K562 (cell line): ENCODE results near the gene MOSPD3. TPM values are rescaled to one million over a fixed set of nuclear protein-coding genes. Genes with fewer than 3 reads are reported as not detected.

Experiments used
- ATF2 ChIP-seq: sonication (generic); formaldehyde crosslinking; IDR thresholded peaks from 2 replicates; pipeline ENCODE4 v1.8.1; 2022; ENCODE audit warnings: missing genetic modification reagents
- ATF7 ChIP-seq: fragments of 450-650 bp; IDR thresholded peaks from 2 replicates; pipeline ENCODE4 v1.7.1; 2014; ENCODE audit warnings: mild to moderate bottlenecking, moderate library complexity
- SFPQ ChIP-seq: fragments of 200-400 bp; formaldehyde crosslinking; IDR thresholded peaks from 2 replicates; pipeline ENCODE4 v1.6.1; 2017; ENCODE audit warnings: mild to moderate bottlenecking, low read depth, low read length, moderate library complexity
- TGIF2 ChIP-seq: sonication (generic); formaldehyde crosslinking; IDR thresholded peaks from 2 replicates; pipeline ENCODE4 v1.8.1; 2022; ENCODE audit warnings: mild to moderate bottlenecking, missing genetic modification reagents, moderate library complexity
- ZNF57 ChIP-seq: fragments of 450-650 bp; formaldehyde crosslinking; IDR thresholded peaks from 2 replicates; pipeline ENCODE4 v1.4.0; 2020; ENCODE audit warnings: mild to moderate bottlenecking, moderate library complexity
- polyA plus RNA-seq, 8 experiments: library from polyadenylated mRNA; depleted of rRNA in 4 of 8; stranded (reverse) in 5 of 8; unstranded in 3 of 8; fragments of >200 nt; fragmentation: Nextera tagmentation in 2 of 8; fragmentation: Illumina TruSeq in 1 of 8; extraction: Ambion mirVana in 2 of 8; extraction: Trizol in 1 of 8; gene quantifications; 2 replicates each; pipeline versions ENCODE4 v1.2.1 to v1.2.3, GENCODE V29; 2011 to 2014; ENCODE audit warnings: inconsistent platforms in 1 of 8, missing spikeins in 1 of 8
- total RNA-seq, 7 experiments: library from RNA; depleted of rRNA in 6 of 7; stranded (reverse); fragments of >200 nt in 6 of 7; fragmentation: Illumina TruSeq in 2 of 7; extraction: Trizol in 2 of 7; gene quantifications; 2 replicates each; pipeline versions ENCODE4 v1.2.1 to v1.2.3, GENCODE V29; 2011 to 2021; ENCODE audit warnings: low replicate concordance in 1 of 7

The MOSPD3 gene
- total and polyA plus RNA-seq, 9 of the 15 experiments (the other 6 are each of a cell fraction or from before 2014, with no cell fraction given): 1.4 to 32.1 (median 7.3) TPM

GRCh38 chr7:100604028-100604975, 8.0 kb upstream of the MOSPD3 start (continued):
- no peak for TF ChIP-seq ATF2 (CRISPR knock-in tag)
- no peak for TF ChIP-seq ZNF57
- TF ChIP-seq SFPQ: no peak
- TF ChIP-seq TGIF2 (CRISPR knock-in tag): no peak
- peak; percentile 81 for TF ChIP-seq ATF7
- TF ChIP-seq, all 486 proteins: peak for 147
